Measurements from ENCODE around the gene MMADHC.

Gene MMADHC

DNA sequence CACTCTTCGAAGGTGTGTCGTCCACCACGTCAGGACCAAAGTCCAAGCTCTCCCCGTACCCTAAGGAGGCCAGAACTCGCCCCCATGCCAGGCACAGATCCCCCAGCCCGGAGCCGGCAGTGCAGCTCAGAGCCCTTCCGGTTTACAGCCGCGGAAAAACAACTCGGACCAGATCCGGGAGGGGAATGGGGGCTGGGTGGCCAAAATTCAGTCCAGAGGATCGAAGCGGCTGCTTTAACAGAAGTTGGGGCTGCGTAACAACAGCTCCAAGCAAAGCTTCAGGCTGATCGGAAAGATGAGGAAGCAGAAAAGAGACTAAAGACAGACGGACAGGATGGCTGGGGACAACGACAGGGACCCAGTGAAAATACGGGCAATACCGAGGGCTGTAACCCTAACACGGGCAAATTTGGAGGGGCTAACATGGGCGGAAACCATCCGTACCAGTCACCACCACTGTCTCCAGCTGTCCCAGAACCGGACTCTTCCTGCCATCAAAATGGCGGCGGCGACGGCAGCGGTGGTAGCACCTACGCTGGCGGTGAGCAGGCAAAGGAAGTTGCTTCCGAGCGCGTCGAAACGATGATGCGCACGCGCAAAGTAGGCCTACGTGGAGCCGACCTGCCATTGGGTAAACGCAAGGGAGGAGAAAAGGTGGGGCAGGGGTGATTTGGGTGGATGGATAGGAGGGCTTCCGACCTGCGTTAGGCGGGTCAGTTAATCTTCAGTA is at the start of gene MMADHC:
Gene MMADHC (minus strand): TSS at position 556 of the 730 bp plus-strand sequence. CDS start 678 bp downstream, outside the sequence.
- peak; percentile 92 for DNase-seq (ENCODE audit: low spot score)

DNA sequence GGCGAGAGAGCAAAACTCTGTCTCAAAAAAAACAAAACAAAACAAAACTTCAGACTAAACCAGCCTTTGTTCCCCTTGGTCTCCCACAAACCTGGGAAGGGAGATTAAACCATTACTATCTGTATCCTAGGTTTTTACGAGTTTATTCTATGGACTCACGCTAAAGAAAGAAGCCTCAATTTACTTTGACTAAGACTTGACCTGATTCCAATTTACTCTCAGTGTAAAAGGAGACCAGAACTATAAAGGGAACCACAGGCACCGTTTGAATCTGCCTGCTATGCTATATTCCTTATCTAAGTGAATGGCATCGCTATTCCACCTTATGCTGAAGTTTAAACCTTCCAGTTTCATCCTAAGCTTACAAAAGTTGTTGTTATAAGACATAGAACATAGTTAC is 46.5 kb upstream of the MMADHC start:
- DNase-seq (ENCODE audit: low spot score) = no peak

DNA sequence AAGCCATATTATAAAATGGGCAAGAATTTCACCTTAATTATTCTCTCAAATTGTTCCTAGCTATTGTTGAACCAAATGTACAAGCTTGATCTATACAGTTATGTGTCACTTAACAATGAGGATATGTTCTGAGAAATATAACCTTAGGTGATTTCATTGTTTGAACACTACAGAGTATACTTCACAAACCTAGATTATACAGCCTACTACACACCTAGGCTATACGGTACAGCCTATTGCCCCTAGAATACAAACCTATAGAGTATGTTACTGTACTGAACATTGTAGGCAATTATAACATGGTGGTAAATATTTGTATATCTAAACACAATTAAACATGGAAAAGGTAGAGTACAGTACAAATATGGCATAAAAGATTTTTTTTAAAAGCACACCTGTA is 42.9 kb upstream of the MMADHC start:
- DNase-seq (ENCODE audit: low spot score) = no peak

DNA sequence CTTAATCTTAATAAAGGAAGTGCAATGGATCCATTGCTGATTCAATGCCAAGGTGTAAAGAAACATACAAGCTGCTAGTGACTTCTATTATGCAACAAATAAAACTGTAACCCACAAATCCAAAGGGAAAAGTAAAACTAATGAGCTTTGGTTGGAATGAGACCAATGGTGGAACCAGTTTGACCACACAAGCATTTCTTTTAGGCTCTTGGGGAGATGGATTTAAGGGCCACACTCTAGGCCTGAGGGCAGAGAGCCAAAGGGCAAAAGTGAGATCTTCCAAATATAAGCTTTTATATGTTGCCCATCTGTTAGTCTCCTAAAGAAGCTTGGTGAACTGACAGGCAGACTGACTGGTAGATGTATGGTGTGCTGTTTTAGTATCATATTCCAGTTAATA is 41.5 kb upstream of the MMADHC start:
- DNase-seq (ENCODE audit: low spot score) = no peak

DNA sequence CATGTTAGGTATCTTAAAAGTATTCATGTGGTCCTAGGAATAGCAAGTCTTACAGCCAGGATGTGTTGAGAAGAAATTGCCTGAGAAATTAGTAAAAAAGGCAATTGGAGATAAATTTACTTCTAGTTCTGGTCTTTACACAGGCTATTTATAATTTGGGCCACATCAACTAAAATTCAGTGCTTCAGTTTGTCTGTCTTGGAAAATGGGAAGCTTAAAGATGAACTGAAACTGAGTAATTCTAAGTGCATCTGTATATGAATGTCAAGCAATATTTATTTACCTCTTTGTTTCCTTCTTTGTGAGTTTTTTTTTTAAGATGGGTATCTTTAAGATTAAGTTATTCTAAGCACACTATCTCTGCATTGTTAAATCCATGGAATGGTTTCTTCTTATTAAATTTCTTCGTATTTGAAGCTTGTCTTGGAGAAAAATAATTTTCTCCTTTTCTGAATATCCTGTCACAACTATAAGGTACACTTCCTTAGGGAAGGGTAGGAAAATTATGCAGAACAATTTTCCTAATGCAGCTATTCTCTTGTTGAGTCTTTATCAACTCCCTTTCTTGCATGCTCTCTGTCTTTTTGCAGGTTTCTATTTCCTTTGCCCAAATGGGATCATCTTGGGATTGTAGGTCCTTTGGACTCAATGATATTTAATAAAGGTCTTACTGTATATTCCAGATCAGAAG is 39.7 kb upstream of the MMADHC start:
- no peak for DNase-seq (ENCODE audit: low spot score)

DNA sequence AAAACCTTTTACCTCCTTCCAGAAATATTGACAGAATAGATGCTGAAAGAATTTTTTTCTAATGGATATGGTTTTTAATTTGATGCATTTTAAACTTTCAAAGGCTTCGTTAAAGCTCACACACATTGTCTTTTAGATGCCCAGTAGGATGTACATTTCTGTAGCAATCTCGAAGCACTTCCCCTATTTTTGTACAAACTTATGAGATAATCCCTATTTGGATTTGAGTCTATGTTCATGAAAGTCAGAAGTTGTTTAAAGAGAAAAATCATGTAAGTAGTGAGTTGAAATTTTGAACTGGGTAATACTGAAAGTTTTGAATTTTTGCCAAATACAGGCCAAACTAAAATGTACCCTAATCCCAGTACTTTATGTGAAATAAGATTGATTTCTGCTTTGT is 38.1 kb upstream of the MMADHC start:
- DNase-seq (ENCODE audit: low spot score) = no peak

DNA sequence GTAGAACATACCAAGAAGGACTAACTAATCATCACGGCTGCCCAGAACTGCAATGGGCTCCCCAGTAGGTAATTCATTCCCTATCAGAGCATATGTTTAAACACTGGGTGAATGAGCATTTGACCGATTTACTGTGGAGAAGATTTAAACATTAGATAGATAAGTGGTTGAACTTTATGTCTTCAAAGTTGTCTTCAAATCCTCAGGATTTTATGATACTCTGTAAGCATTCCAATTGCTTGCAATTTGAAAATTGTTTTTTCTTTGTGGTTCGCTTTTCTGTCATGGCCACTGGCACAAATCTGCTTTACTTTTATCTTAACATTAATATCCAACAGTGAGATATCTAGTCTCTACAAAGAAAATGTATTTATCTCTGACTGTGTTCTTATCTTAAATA is 37.7 kb upstream of the MMADHC start:
- DNase-seq (ENCODE audit: low spot score) = no peak

DNA sequence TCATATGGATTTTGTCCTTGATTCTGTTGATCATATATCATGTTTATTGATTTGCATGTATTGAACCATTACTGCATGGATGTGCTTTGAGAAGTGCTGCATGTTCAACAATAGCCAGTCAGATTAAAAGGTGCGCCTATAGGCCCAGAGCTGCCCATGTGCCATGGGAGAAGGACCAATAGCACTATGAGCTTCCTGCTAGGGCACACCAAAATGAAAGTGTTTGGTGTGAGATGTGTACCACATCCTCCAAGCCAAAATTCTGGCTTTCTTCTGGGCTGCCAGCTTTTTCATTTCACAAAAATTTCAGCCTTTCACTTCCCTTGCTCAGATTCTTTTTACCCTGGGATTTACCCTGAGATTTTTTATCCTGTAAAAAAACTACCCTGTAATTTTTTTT is 34.8 kb upstream of the MMADHC start:
- DNase-seq (ENCODE audit: low spot score) = no peak

DNA sequence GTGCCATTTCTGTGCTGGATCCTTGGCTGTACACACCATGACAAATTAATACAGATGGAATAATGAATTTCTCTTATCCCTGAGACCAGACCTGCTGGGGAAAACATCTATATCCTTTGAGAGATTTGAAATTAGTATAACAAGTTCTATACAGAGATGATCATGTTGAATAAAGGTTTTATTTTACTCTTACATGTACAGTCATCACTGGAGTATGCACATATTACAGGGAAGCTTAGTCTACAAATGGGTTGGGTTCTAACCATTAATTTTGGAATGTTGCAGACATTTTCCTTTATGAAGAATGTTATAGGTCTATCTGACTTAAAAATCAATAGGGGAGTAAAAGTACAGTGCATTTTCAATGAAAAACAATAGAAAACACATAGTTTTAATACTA is 29.9 kb upstream of the MMADHC start:
- DNase-seq (ENCODE audit: low spot score) = peak; percentile 91

DNA sequence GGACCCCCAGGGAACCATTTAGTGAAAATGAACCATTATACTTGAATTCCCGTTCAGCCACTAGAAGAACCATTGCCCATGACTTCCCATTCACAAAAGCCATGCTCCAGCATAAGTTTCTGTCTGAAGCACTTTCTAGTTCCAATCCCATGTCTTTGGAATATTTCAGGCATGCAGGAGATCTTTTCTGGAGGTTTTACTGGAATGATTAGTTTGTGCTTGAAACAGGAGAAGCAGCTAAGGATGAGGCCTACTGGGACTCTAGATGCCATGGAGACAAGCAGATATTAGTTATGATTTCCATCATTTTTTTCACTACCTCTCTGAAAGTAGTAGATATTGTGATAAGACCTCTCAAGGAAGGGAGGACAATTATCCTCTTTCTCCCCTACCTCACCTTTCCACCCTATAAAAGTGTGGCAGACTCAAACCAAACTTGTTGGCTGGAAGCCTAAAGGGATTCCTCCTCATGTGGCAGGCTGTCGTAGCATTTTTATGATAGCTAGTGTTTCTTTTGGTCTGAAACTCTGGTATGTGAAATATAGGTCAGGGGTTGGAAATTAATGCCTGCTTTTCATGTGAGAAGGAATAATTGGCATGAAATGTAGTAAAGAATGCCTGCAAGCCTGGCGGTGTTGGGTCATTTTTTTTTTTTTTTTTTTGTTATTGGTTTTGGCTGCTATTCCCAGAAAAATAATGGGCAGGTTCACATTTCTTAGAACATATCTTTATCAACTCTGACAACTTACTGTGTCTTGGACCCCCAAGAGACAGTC is 29.3 kb upstream of the MMADHC start:
- DNase-seq (ENCODE audit: low spot score) = peak; percentile 40

DNA sequence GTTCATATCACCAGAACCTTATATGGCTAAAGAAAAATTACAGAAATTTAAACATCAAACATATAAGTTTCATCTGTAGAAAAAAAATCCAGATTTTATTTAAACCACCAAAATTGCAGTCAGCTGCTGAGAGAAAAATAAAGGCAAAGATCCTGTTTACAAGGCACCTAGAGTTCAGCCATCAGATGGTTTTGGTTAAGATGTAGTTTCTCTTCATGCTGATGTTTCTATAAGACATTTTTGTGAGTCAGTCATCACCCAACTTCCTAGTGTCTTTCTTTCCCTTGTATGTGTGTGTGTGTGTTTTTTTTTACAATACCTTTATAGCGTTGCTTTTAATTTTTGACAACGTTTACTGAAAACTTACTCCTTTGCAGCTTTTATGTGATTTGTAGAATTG is 26.1 kb upstream of the MMADHC start:
- DNase-seq (ENCODE audit: low spot score) = no peak

DNA sequence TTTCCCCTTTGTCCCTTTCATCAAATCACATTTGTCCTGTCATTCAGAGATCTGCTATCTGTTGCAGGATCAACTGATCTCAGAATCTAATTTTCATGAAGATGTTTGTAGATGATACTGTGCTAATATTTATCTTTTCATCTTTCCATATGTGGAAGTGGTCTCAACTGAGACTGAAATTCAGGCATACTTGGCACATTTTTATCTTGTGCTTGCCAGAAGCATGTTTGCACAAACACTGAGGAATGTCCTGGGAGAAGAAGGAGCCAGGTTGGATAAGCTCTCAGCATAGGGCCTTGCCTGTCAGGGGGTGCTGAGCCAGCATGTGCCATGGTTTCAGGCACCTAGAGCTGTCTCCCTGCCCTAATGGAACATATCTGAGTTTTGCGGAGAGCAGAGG is 24.5 kb upstream of the MMADHC start:
- DNase-seq (ENCODE audit: low spot score) = no peak

DNA sequence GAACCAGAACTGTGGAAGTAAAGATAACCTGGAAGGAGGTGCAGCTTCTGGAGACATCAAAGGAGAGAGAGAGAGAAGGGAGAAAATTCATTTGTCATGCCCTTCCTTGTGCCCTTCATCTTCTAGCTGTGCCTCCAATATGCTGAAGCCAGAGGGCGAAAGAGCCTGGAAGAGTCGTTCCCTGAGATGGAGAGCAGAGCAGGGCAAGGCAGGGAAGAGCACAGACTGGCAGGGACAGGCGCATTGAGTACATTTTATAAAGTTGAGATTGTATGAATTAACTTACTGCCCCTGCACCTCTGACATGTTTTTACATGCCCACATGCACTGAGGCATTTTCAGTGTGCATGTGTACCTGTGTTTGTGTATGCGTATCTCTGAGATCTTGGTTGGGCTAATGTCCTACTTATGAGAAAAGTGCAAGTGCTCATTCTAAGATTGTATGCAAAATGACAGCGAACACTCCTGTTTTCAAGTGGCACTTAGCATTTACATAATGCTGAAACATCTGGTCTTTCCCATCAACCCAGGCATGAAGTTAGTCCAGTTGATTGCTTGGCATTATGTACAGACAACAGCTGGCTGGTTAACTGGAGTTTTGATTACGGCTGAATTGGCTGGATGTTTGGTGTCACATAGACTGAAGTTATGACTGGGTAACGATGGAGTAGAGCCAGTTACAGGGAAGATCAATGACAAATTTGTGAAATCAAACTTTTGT is 23.7 kb upstream of the MMADHC start:
- no peak for DNase-seq (ENCODE audit: low spot score)

DNA sequence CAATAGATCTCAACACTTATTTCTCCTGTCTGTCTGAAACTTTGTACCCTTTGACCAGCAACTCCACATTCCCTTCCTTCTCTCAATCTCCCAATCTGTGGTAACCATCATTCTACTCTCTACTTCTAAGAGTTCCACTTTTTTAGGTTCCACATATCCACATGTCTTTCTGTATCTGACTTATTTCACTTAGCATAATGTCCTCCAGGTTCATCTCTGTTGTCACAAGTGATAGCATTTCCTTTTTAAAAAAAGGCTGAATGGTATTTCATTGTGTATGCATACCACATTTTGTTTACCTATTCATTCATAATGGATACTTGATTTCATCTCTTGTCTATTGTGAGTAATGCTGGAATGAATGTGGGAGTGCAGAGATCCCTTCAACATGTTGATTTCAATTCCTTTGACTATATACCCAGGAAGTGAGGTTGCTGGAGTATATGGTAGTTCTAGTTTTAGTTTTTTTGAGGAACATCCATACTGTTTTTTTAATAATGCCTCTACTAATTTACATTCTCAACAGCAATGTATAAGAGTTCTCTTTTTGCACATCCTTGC is 18.8 kb upstream of the MMADHC start:
- DNase-seq (ENCODE audit: low spot score) = no peak

DNA sequence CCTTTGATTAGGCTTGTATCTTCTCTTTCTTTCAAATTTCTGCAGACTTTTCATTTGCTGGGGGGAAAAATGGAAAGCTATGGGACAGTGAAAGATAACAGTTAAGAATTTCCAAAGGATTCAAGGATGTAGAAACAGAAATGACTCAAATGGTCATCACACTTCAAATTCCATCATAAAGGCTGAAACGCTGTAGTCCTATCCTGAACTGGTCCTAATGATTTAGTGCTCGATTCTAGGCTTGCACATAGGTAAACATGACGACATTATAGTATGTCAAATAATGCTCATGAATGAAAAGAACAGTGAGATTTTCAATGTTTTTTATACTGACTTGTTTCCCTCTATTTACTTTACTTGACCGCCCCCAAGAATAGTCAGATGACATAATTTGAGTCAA is 15.7 kb upstream of the MMADHC start:
- DNase-seq (ENCODE audit: low spot score) = no peak

DNA sequence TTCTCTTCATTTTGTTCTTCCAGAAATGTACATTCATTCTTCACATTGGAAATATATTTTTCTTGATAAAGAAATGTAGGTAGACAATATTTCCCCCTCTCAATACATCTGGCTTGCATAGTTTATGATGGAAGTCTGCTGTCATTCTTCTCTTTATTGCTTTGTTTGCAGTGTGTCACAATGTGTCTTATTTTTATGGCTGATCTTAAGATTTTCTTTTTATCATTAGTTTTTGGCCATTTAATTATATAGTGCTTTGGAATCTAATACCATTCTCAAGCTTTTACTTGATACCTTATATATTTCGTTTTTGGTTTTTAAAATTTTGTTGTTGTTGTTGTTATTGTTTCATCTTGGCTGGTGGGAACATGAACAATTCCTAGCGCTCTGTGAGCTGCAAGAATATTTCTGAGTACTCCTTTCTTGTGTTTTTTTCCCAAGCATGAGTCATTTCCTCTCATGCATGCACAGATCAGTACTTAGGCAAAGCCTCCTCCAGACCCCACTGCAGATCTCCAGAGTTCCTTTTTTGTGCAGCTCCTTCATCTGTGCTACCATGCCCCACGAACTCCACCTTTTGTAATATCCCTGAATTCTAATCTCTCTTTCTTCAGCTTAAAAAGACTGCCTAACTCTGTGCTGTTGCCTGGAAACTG is 13.7 kb upstream of the MMADHC start:
- DNase-seq (ENCODE audit: low spot score) = no peak

DNA sequence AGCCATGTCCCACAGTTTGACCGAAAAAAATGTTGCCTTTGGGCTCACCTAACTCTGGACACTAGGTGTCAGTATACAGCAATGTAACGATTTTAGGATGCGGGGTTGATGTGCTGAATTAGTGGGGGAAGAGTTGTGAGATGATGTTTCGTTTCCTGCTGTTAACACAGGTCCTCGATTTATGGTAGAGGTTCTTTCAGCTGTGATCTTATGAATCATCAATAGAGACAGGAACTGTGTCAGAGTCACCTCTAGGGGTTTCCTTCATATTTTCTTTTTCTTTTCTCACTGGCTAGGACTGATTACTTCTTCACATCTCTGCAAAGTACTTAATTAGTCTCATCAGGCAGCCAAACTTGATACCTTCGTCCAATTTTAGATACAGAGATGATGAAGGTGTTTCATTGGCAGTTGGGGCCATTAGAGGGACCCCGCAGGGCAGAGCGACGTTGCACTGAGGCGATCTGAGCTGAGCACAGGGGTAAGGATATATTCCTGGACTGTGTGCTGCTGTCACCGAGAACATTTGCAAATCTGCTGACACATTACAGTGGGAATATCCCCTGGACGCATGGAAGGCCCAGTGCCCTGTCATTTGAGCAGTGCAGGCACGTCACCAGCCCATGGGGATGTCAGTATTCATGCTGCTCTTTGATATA is 10.2 kb upstream of the MMADHC start:
- DNase-seq (ENCODE audit: low spot score) = peak; percentile 67

DNA sequence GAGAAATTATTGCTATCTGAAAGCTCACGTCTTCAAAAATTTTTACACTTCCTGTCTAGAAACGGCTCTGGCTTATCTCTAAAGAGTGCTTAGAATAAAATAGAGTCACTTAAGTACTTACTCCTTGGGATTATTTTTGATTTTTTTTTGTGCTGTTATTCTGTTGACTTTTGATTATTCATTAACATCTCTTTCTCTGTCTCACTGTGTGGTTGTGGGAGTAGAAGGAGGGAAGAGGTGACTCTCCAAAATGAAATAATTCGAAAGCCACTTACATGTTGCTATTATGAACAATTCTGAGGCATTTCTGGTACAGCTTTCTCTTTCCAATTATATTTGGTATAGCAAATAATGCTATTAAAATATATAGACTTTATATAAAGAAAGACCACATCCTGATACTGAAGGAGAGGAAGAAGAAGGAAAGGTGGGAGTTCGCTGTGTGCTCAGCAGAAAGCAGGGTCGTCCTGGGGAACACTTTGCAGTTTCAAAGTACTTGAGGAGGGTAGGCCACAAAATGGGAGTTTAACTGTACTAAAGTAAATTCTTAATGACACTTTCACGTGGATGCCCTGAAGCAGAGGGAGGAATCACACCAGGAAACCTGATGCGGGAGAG is 9.6 kb upstream of the MMADHC start:
- no peak for DNase-seq (ENCODE audit: low spot score)

DNA sequence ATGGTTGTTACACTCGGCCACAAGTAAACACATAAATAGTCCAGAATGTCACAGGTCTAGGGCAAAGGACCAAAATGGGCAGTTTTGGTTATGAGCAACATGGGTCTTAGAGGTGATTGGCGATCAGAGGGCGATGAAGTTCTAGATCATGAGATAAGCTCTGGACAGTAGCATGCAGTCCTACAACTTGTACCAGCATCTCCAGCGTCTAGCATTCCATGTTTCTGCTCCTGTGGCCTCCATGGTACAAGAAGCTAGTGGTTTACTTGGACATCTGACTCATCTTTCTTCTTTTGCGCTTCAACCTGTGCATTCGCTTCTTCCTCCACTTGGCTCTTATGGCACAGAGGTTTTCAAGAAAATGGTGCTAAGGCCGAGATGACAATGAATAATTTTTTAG is 8.9 kb upstream of the MMADHC start:
- no peak for DNase-seq (ENCODE audit: low spot score)

All from COLO829 (cell line).